KMS-11 (cell line): Measurements from ENCODE around the gene OR4D1.

Experiments
- H2AFZ ChIP-seq: fragments of 200-600 bp; sonication (generic); 2 replicates; pipeline ENCODE4 v1.6.1; 2016; ENCODE audit warnings: antibody characterized with exemption, mixed run types, low read depth
- H3K27ac ChIP-seq: fragments of 200-600 bp; sonication (generic); 2 replicates; pipeline ENCODE4 v1.6.1; 2016; ENCODE audit warnings: mild to moderate bottlenecking, mixed run types
- H3K27me3 ChIP-seq: fragments of 200-600 bp; sonication (generic); 2 replicates; pipeline ENCODE4 v1.6.1; 2017; ENCODE audit warnings: mild to moderate bottlenecking, low read depth, mixed run types, moderate library complexity; ENCODE audit not compliant: insufficient read depth
- H3K36me3 ChIP-seq: fragments of 200-600 bp; sonication (generic); 2 replicates; pipeline ENCODE4 v1.6.1; 2017; ENCODE audit warnings: mild to moderate bottlenecking, mixed run types; ENCODE audit not compliant: insufficient read depth
- H3K4me1 ChIP-seq: fragments of 200-600 bp; sonication (generic); 2 replicates; pipeline ENCODE4 v1.6.1; 2016; ENCODE audit warnings: mild to moderate bottlenecking, low read depth, mixed run types; ENCODE audit not compliant: poor library complexity, severe bottlenecking
- H3K4me2 ChIP-seq: fragments of 200-600 bp; sonication (generic); 2 replicates; pipeline ENCODE4 v1.7.0; 2016; ENCODE audit warnings: mild to moderate bottlenecking, mixed run types
- H3K4me3 ChIP-seq: fragments of 200-600 bp; sonication (generic); IDR thresholded peaks from 2 replicates; pipeline ENCODE4 v1.6.1; 2017; ENCODE audit warnings: low read depth, low read length, mixed read lengths; ENCODE audit not compliant: insufficient read depth
- H3K79me2 ChIP-seq: fragments of 200-600 bp; sonication (generic); 2 replicates; pipeline ENCODE4 v1.6.1; 2016; ENCODE audit warnings: low read depth, mixed run types; ENCODE audit not compliant: insufficient read depth
- H3K9ac ChIP-seq: fragments of 200-600 bp; sonication (generic); 2 replicates; pipeline ENCODE4 v1.6.1; 2016; ENCODE audit warnings: mild to moderate bottlenecking, mixed run types
- H4K20me1 ChIP-seq: fragments of 200-600 bp; sonication (generic); 2 replicates; pipeline ENCODE4 v1.6.1; 2016; ENCODE audit warnings: mild to moderate bottlenecking, mixed run types; ENCODE audit not compliant: insufficient read depth
- CTCF ChIP-seq: fragments of 200-600 bp; sonication (generic); conservative IDR thresholded peaks from 2 replicates; pipeline ENCODE4 v1.6.1; 2017; ENCODE audit warnings: low read depth, mild to moderate bottlenecking, antibody characterized with exemption, low read length, moderate library complexity, mixed read lengths

Gene OR4D1

GRCh38 chr17:58166682-58167081 is 18.5 kb downstream of the OR4D1 start, which contains the start of gene OR4D2:
Gene OR4D2 (plus strand): TSS chr17:58166982. CDS start chr17:58169656, 2,674 bp downstream.
- no peak within 1 kb of the TSS for H2AFZ ChIP-seq
- H3K36me3 ChIP-seq: no peaks in the 10 kb centered on the region
- H3K9ac ChIP-seq: no peak within 1 kb of the TSS
- no peak within 1 kb of the TSS for H3K4me2 ChIP-seq
- no peaks in the 10 kb centered on the region for H3K79me2 ChIP-seq
- no peak within 1 kb of the TSS for H3K4me3 ChIP-seq
- no peaks in the 10 kb centered on the region for H3K4me1 ChIP-seq
- no peak within 1 kb of the TSS for H3K27ac ChIP-seq
- no peaks in the 10 kb centered on the region for H3K27me3 ChIP-seq
- no peak for TF ChIP-seq CTCF
- H4K20me1 ChIP-seq: no peaks in the 10 kb centered on the region

GRCh38 chr17:58170622-58171021 is 22.4 kb downstream of the OR4D1 start:
- Histone ChIP-seq H3K79me2 (no peaks in the 10 kb centered on the region), H3K36me3 (no peaks in the 10 kb centered on the region), H3K27me3 (no peaks in the 10 kb centered on the region), H3K4me3 (no peak overlapping the region), H3K4me1 (no peaks in the 10 kb centered on the region), H3K9ac (no peak overlapping the region), H3K27ac (no peak overlapping the region), H3K4me2 (no peak overlapping the region), H4K20me1 (no peaks in the 10 kb centered on the region), H2AFZ (no peak overlapping the region)
- no peak for TF ChIP-seq CTCF

- H3K9ac ChIP-seq: no peak overlapping the region
- H2AFZ ChIP-seq: no peak overlapping the region
- H3K79me2 ChIP-seq: no peaks in the 10 kb centered on the region
- no peaks in the 10 kb centered on the region for H3K36me3 ChIP-seq
- H3K27me3 ChIP-seq: no peaks in the 10 kb centered on the region
- no peak overlapping the region for H3K4me2 ChIP-seq
- no peaks in the 10 kb centered on the region for H3K4me1 ChIP-seq
- no peak overlapping the region for H3K27ac ChIP-seq
- no peaks in the 10 kb centered on the region for H4K20me1 ChIP-seq
- H3K4me3 ChIP-seq: no peak overlapping the region
- peak; percentile 74 for TF ChIP-seq CTCF
Observed at GRCh38 chr17:58172369-58173071, 24.3 kb downstream of the OR4D1 start.

GRCh38 chr17:58174871-58175270 is 26.7 kb downstream of the OR4D1 start:
- H3K4me3 ChIP-seq: no peak overlapping the region
- H3K36me3 ChIP-seq: no peaks in the 10 kb centered on the region
- H3K79me2 ChIP-seq: no peaks in the 10 kb centered on the region
- H2AFZ ChIP-seq: no peak overlapping the region
- H3K27me3 ChIP-seq: no peaks in the 10 kb centered on the region
- TF ChIP-seq CTCF: no peak
- H3K4me2 ChIP-seq: no peak overlapping the region
- H3K27ac ChIP-seq: no peak overlapping the region
- H4K20me1 ChIP-seq: no peaks in the 10 kb centered on the region
- no peaks in the 10 kb centered on the region for H3K4me1 ChIP-seq
- no peak overlapping the region for H3K9ac ChIP-seq
